SK-N-SH (cell line): Measurements from ENCODE around the gene GADD45B. TPM values are rescaled to one million over a fixed set of nuclear protein-coding genes. Genes with fewer than 3 reads are reported as not detected.

Experiments
- CTCF ChIA-PET: fragments of 300-600, 350-600 bp; formaldehyde crosslinking; extraction: SDS; loops from one replicate; lab custom pipeline; 2021; lab: Yijun Ruan, JAX
- POLR2A ChIA-PET: fragments of 350-600 bp; sonication (Branson Sonifier 250); formaldehyde crosslinking; extraction: SDS; loops from one replicate; lab custom pipeline; 2020; ENCODE audit warnings: antibody characterized with exemption, inconsistent platforms; lab: Yijun Ruan, JAX
- DNase-seq: peaks from one replicate; pipeline ENCODE4 v3.0.0; 2012
- H2AFZ ChIP-seq: fragments of 200-600 bp; sonication (generic); 2 replicates; pipeline ENCODE4 v1.8.1; 2016; ENCODE audit warnings: antibody characterized with exemption, mild to moderate bottlenecking, low read depth
- H3F3A ChIP-seq: fragments of 200-600 bp; sonication (generic); replicated peaks from 2 replicates; pipeline ENCODE3; 2016; ENCODE audit warnings: antibody characterized with exemption, mild to moderate bottlenecking; ENCODE audit not compliant: insufficient read depth
- H3K27ac ChIP-seq, 2 experiments: fragments of 200-500 bp in 1 of 2; fragments of 200-600 bp in 1 of 2; sonication (Bioruptor generic) in 1 of 2; sonication (generic), shearing (Covaris generic) in 1 of 2; 2 replicates each; pipeline versions ENCODE4 v1.5.1 to v1.6.1; 2014 to 2016; ENCODE audit warnings: low read depth in 2 of 2, inconsistent platforms in 1 of 2, low read length in 1 of 2, mild to moderate bottlenecking in 1 of 2, mixed read lengths in 1 of 2
- H3K27me3 ChIP-seq: fragments of 200-600 bp; sonication (generic), shearing (Covaris generic); 2 replicates; pipeline ENCODE4 v1.6.1; 2016; ENCODE audit warnings: mixed run types; ENCODE audit not compliant: insufficient read depth
- H3K36me3 ChIP-seq, 2 experiments: fragments of 200-500 bp in 1 of 2; fragments of 200-600 bp in 1 of 2; sonication (Bioruptor generic) in 1 of 2; sonication (generic) in 1 of 2; replicated peaks in 1 of 2; 2 replicates each; pipeline versions ENCODE3 to v1.5.1; 2014 to 2016; ENCODE audit warnings: low read length in 1 of 2, mild to moderate bottlenecking in 1 of 2; ENCODE audit not compliant: insufficient read depth in 2 of 2, control insufficient read depth in 1 of 2
- H3K4me1 ChIP-seq, 2 experiments: fragments of 200-500 bp in 1 of 2; fragments of 200-600 bp in 1 of 2; sonication (Bioruptor generic) in 1 of 2; sonication (generic), shearing (Covaris generic) in 1 of 2; 2 replicates each; pipeline versions ENCODE4 v1.5.1 to v1.6.1; 2014 to 2016; ENCODE audit warnings: low read depth in 1 of 2, low read length in 1 of 2, mixed run types in 1 of 2; ENCODE audit not compliant: insufficient read depth in 2 of 2, control insufficient read depth in 1 of 2
- H3K4me2 ChIP-seq: fragments of 200-600 bp; sonication (generic), shearing (Covaris generic); 2 replicates; pipeline ENCODE4 v1.6.1; 2017; ENCODE audit warnings: mixed run types
- H3K4me3 ChIP-seq, 2 experiments: fragments of 200-500 bp in 1 of 2; fragments of 200-600 bp in 1 of 2; sonication (Bioruptor generic) in 1 of 2; sonication (generic), shearing (Covaris generic) in 1 of 2; 2 replicates each; pipeline versions ENCODE4 v1.5.1 to v1.8.1; 2014 to 2016; ENCODE audit warnings: low read depth in 2 of 2, inconsistent platforms in 1 of 2, low read length in 1 of 2, mild to moderate bottlenecking in 1 of 2, mixed read lengths in 1 of 2, moderate library complexity in 1 of 2
- H3K79me2 ChIP-seq: fragments of 200-600 bp; sonication (generic); 2 replicates; pipeline ENCODE4 v1.8.1; 2017; ENCODE audit warnings: mild to moderate bottlenecking; ENCODE audit not compliant: insufficient read depth
- H3K9ac ChIP-seq: fragments of 200-600 bp; sonication (generic); 2 replicates; pipeline ENCODE4 v1.6.1; 2017; ENCODE audit warnings: mixed run types
- H3K9me2 ChIP-seq: fragments of 200-600 bp; sonication (generic); 2 replicates; pipeline ENCODE4 v1.6.1; 2017; ENCODE audit warnings: mixed run types
- H3K9me3 ChIP-seq: fragments of 200-600 bp; sonication (generic); 2 replicates; pipeline ENCODE4 v1.6.1; 2017; ENCODE audit warnings: mixed run types, mild to moderate bottlenecking, moderate library complexity
- H4K20me1 ChIP-seq: fragments of 200-600 bp; sonication (generic); 2 replicates; pipeline ENCODE4 v1.6.1; 2017; ENCODE audit warnings: mild to moderate bottlenecking, mixed run types; ENCODE audit not compliant: insufficient read depth
- EP300 ChIP-seq, 2 experiments: IDR thresholded peaks; 2 replicates each; pipeline versions ENCODE4 v1.4.0 to v1.6.1; 2012; ENCODE audit warnings: borderline replicate concordance in 1 of 2, low read depth in 1 of 2, low read length in 1 of 2
- EZH2phosphoT487 ChIP-seq: fragments of 200-600 bp; sonication (generic); IDR thresholded peaks from 2 replicates; pipeline ENCODE4 v1.6.1; 2017; ENCODE audit warnings: low read depth, mixed run types, mild to moderate bottlenecking, antibody characterized with exemption, moderate library complexity, borderline replicate concordance
- GABPA ChIP-seq: IDR thresholded peaks from 2 replicates; pipeline ENCODE4 v1.4.0; 2012; ENCODE audit warnings: low read depth, mild to moderate bottlenecking
- GATA2 ChIP-seq: sonication (generic); formaldehyde crosslinking; IDR thresholded peaks from 2 replicates; pipeline ENCODE4 v1.5.0; 2020; ENCODE audit warnings: mild to moderate bottlenecking, missing genetic modification reagents
- MXI1 ChIP-seq: IDR thresholded peaks from 2 replicates; pipeline ENCODE4 v1.6.1; 2012; ENCODE audit warnings: mild to moderate bottlenecking, low read depth, low read length, improper control_type of control experiment
- NFIC ChIP-seq: IDR thresholded peaks from 2 replicates; pipeline ENCODE4 v1.4.0; 2012; ENCODE audit warnings: borderline replicate concordance
- POLR2AphosphoS5 ChIP-seq: IDR thresholded peaks from 2 replicates; pipeline ENCODE4 v1.6.1; 2012; ENCODE audit warnings: low read depth, low read length
- RCOR1 ChIP-seq: fragments of 150-350 bp; IDR thresholded peaks from 2 replicates; pipeline ENCODE4 v1.6.1; 2017; ENCODE audit warnings: antibody characterized with exemption, low read length
- TAF1 ChIP-seq: IDR thresholded peaks from 2 replicates; pipeline ENCODE4 v1.6.1; 2012; ENCODE audit warnings: low read depth, mild to moderate bottlenecking, low read length, moderate library complexity, borderline replicate concordance
- TCF12 ChIP-seq: IDR thresholded peaks from 2 replicates; pipeline ENCODE4 v1.4.0; 2012
- YY1 ChIP-seq: IDR thresholded peaks from 2 replicates; pipeline ENCODE4 v1.4.0; 2012; ENCODE audit warnings: low read depth, mild to moderate bottlenecking
- WGBS: methylation state at CpG from one replicate; pipeline ENCODE4 v1.1.6; 2017; ENCODE audit warnings: low lambda C conversion rate; 5-methylcytosine and 5-hydroxymethylcytosine counted together
- polyA plus RNA-seq, 3 experiments: library from polyadenylated mRNA; depleted of rRNA; stranded (reverse); fragments of >200 nt; gene quantifications; 2 replicates each; pipeline ENCODE4 v1.2.3, GENCODE V29; 2012
- TF ChIP-seq, protein P1 (sequence below): IDR thresholded peaks from 2 replicates; pipeline ENCODE4 v1.4.0; 2012; ENCODE audit warnings: low read depth, borderline replicate concordance
- TF ChIP-seq, protein P2 (sequence below): fragments of 200-600 bp; sonication (generic); IDR thresholded peaks from 2 replicates; pipeline ENCODE4 v1.6.1; 2017; ENCODE audit warnings: antibody characterized with exemption, mild to moderate bottlenecking, moderate library complexity
- TF ChIP-seq, protein P3 (sequence below): IDR thresholded peaks from 2 replicates; pipeline ENCODE4 v1.6.1; 2012; ENCODE audit warnings: mild to moderate bottlenecking, low read depth, low read length, moderate library complexity

Gene GADD45B
- polyA plus RNA-seq, 1 of the 3 experiments (the other 2 are of a cell fraction), result 67.6 TPM

DNA sequence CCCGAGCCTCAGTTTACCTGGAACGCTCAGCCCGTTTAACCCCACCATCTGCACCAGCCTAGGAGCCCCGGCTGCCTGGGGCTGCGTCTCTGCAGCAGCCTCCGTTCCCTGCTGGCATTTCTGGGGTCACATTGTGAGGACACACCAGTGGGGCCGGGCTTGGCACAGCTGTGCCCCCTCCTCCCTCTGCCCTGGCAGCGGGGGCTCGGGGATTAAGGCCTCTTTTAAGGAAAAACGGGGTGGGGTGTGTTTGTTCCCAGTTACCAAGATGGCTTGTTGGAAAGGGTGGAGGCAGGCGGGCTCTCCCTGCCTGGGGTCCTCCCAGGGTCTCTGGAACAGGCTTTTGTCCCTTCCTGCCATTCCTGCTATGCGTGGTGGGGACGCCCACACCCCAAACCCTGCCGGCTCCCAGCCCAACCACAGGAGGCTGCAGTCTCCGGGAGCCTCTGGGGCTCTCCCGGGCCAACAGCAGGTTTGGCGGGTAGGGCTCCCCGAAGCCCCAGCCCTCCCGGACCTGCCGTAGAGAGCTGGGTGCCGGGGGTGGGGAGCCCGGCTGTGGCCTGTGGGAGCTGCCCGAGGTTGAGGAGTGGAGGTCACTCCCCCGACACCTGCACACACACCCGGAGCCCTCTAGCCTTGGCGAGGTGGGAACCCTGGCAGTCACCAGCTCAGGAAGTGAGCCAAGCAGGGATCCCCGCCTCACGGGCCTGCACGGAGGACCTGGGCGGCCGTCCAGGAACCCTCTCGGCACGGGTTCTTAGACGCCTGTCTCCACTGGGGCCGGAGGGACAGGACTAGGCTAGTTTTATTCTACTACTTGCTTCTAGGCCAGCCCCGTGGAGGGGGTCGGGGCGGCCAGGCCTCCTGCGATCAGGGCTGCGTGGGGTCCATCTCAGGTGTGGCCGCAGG is 36.9 kb downstream of the GADD45B start:
- Histone ChIP-seq H3K36me3 (no peaks in the 10 kb centered on the region), H3K9me3 (no peaks in the 10 kb centered on the region), H3K27ac (no peak overlapping the region), H4K20me1 (no peaks in the 10 kb centered on the region), H3K27me3 (no peaks in the 10 kb centered on the region), H2AFZ (no peak overlapping the region), H3K4me1 (no peaks in the 10 kb centered on the region), H3K9me2 (no peaks in the 10 kb centered on the region), H3K4me3 (no peak overlapping the region), H3F3A (no peaks in the 10 kb centered on the region), H3K9ac (no peak overlapping the region), H3K79me2 (no peaks in the 10 kb centered on the region), H3K4me2 (no peak overlapping the region)
- POLR2A ChIA-PET, result no interaction called here
- CTCF ChIA-PET, result interaction anchor here (1.2 to 1.8 kb wide), 2 partner anchors 98 to 101 kb away, joined by 3 to 7 read pairs; no protein-coding TSS in a partner anchor
- WGBS, result no CpG with 5 or more reads among the region's 41 CpGs
- no peak for DNase-seq
- TF ChIP-seq MXI1 (no peak), EZH2phosphoT487 (no peak), NFIC (no peak), TCF12 (no peak), RCOR1 (no peak), TAF1 (no peak), EP300 (IDR thresholded peaks at IDR 0.05; ENCODE audit: borderline replicate concordance in 1 of 2, low read depth in 1 of 2, low read length in 1 of 2) (no peak), GATA2 (CRISPR knock-in tag) (no peak), GABPA (no peak), POLR2AphosphoS5 (no peak), YY1 (no peak)
- TF ChIP-seq, protein P1, sequence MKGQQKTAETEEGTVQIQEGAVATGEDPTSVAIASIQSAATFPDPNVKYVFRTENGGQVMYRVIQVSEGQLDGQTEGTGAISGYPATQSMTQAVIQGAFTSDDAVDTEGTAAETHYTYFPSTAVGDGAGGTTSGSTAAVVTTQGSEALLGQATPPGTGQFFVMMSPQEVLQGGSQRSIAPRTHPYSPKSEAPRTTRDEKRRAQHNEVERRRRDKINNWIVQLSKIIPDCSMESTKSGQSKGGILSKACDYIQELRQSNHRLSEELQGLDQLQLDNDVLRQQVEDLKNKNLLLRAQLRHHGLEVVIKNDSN, result no peak
- TF ChIP-seq, protein P2, sequence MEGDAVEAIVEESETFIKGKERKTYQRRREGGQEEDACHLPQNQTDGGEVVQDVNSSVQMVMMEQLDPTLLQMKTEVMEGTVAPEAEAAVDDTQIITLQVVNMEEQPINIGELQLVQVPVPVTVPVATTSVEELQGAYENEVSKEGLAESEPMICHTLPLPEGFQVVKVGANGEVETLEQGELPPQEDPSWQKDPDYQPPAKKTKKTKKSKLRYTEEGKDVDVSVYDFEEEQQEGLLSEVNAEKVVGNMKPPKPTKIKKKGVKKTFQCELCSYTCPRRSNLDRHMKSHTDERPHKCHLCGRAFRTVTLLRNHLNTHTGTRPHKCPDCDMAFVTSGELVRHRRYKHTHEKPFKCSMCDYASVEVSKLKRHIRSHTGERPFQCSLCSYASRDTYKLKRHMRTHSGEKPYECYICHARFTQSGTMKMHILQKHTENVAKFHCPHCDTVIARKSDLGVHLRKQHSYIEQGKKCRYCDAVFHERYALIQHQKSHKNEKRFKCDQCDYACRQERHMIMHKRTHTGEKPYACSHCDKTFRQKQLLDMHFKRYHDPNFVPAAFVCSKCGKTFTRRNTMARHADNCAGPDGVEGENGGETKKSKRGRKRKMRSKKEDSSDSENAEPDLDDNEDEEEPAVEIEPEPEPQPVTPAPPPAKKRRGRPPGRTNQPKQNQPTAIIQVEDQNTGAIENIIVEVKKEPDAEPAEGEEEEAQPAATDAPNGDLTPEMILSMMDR, result no peak
- TF ChIP-seq, protein P3, sequence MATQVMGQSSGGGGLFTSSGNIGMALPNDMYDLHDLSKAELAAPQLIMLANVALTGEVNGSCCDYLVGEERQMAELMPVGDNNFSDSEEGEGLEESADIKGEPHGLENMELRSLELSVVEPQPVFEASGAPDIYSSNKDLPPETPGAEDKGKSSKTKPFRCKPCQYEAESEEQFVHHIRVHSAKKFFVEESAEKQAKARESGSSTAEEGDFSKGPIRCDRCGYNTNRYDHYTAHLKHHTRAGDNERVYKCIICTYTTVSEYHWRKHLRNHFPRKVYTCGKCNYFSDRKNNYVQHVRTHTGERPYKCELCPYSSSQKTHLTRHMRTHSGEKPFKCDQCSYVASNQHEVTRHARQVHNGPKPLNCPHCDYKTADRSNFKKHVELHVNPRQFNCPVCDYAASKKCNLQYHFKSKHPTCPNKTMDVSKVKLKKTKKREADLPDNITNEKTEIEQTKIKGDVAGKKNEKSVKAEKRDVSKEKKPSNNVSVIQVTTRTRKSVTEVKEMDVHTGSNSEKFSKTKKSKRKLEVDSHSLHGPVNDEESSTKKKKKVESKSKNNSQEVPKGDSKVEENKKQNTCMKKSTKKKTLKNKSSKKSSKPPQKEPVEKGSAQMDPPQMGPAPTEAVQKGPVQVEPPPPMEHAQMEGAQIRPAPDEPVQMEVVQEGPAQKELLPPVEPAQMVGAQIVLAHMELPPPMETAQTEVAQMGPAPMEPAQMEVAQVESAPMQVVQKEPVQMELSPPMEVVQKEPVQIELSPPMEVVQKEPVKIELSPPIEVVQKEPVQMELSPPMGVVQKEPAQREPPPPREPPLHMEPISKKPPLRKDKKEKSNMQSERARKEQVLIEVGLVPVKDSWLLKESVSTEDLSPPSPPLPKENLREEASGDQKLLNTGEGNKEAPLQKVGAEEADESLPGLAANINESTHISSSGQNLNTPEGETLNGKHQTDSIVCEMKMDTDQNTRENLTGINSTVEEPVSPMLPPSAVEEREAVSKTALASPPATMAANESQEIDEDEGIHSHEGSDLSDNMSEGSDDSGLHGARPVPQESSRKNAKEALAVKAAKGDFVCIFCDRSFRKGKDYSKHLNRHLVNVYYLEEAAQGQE, result no peak
